ENCODE results near the gene AARS1.
"Not testable (repeated sequence)": the region's sequence is repeated elsewhere in the genome, so short reads cannot be mapped to it uniquely, and the experiment has no call there.

The AARS1 gene

GRCh38 chr16:70270176-70270575 is 19.1 kb downstream of the AARS1 start:
- DNase-seq = no peak

GRCh38 chr16:70269471-70269870 is 19.8 kb downstream of the AARS1 start:
- no peak for DNase-seq

- DNase-seq = not testable (repeated sequence)
Measured at GRCh38 chr16:70267922-70268321, 21.4 kb downstream of the AARS1 start.

GRCh38 chr16:70267516-70267915 is 21.8 kb downstream of the AARS1 start:
- DNase-seq = peak; percentile 19

- DNase-seq = not testable (repeated sequence)
Measured at GRCh38 chr16:70259903-70260302, 29.4 kb downstream of the AARS1 start.

- no peak for DNase-seq
Measured at GRCh38 chr16:70258946-70259345, 30.4 kb downstream of the AARS1 start.

GRCh38 chr16:70258065-70258464 is 31.2 kb downstream of the AARS1 start:
- no peak for DNase-seq

GRCh38 chr16:70257391-70257790 is 31.9 kb downstream of the AARS1 start:
- DNase-seq = no peak

GRCh38 chr16:70255574-70255973 is 33.7 kb downstream of the AARS1 start:
- DNase-seq = no peak

- DNase-seq = no peak
Measured at GRCh38 chr16:70254965-70255286, 34.4 kb downstream of the AARS1 start.

GRCh38 chr16:70254180-70254964 is 34.9 kb downstream of the AARS1 start:
- DNase-seq = no peak

GRCh38 chr16:70253291-70254106 is 35.8 kb downstream of the AARS1 start:
- no peak for DNase-seq

GRCh38 chr16:70252355-70252988 is 36.8 kb downstream of the AARS1 start:
- DNase-seq = no peak

GRCh38 chr16:70251629-70252354 is 37.5 kb downstream of the AARS1 start, which contains the start of gene EXOSC6:
Gene EXOSC6, minus strand, starts transcription at chr16:70251940. Its CDS starts 40 bp downstream, at chr16:70251900.
- DNase-seq = peak; percentile 76

GRCh38 chr16:70250748-70251628 is 38.3 kb downstream of the AARS1 start:
- DNase-seq = no peak

- DNase-seq = not testable (repeated sequence)
Measured at GRCh38 chr16:70249697-70250096, 39.6 kb downstream of the AARS1 start.

GRCh38 chr16:70238773-70239172 is 50.5 kb downstream of the AARS1 start:
- DNase-seq = not testable (repeated sequence)

GRCh38 chr16:70231831-70232230 is 57.5 kb downstream of the AARS1 start:
- not testable (repeated sequence) for DNase-seq

- DNase-seq = not testable (repeated sequence)
Measured at GRCh38 chr16:70226024-70226423, 63.3 kb downstream of the AARS1 start.

GRCh38 chr16:70225430-70225829 is 63.9 kb downstream of the AARS1 start:
- not testable (repeated sequence) for DNase-seq

- not testable (repeated sequence) for DNase-seq
Measured at GRCh38 chr16:70224645-70225044, 64.7 kb downstream of the AARS1 start.
